Right lobe of liver (tissue), 6 donors: ENCODE data around the gene VPS26A. TPM values are rescaled to one million over a fixed set of nuclear protein-coding genes. Genes with fewer than 3 reads are reported as not detected.

ENCODE experiments used
- ATAC-seq, 4 donors: fragments of 200-7000 bp; cut with Tn5 transposase; one replicate each; pipeline ENCODE4 v1.9.1; 2020; ENCODE audit warnings: mild to moderate bottlenecking in 4 of 4, moderate library complexity in 4 of 4
- DNase-seq, 3 donors: peaks; one replicate each; pipeline ENCODE4 v3.0.0-alpha.2; 2020
- H3K27ac ChIP-seq, 3 donors: fragments of 200-600 bp; one replicate each; pipeline ENCODE4 v1.8.0; 2022
- H3K27me3 ChIP-seq, 2 donors: fragments of 200-600 bp; one replicate each; pipeline ENCODE4 v1.8.0; 2022
- H3K36me3 ChIP-seq, 4 donors: fragments of 200-600 bp; sonication (generic) in 1 of 4; one replicate each; pipeline versions ENCODE4 v1.5.1 to v1.8.0; 2017 to 2022; ENCODE audit warnings: control low read depth in 1 of 4
- H3K4me1 ChIP-seq, 4 donors: fragments of 200-600 bp; sonication (generic) in 1 of 4; one replicate each; pipeline versions ENCODE4 v1.5.1 to v1.8.0; 2017 to 2022; ENCODE audit warnings: control low read depth in 1 of 4
- H3K4me3 ChIP-seq, 3 donors: fragments of 200-600 bp; one replicate each; pipeline ENCODE4 v1.8.0; 2022
- H3K9me3 ChIP-seq, 4 donors: fragments of 200-600 bp; sonication (generic) in 1 of 4; one replicate each; pipeline versions ENCODE4 v1.5.1 to v1.8.0; 2017 to 2022; ENCODE audit warnings: control low read depth in 1 of 4
- CTCF ChIP-seq, 4 donors: fragments of 200-600 bp in 3 of 4; fragments of 450-650 bp in 1 of 4; IDR thresholded peaks; one replicate each; pipeline versions ENCODE4 v1.5.1 to v1.8.0; 2016 to 2022; ENCODE audit warnings: antibody characterized with exemption in 4 of 4, mild to moderate bottlenecking in 2 of 4
- POLR2A ChIP-seq: fragments of 450-650 bp; IDR thresholded peaks from one replicate; pipeline ENCODE4 v1.6.1; 2017; ENCODE audit warnings: antibody characterized with exemption, mild to moderate bottlenecking
- WGBS: methylation state at CpG from one replicate; pipeline ENCODE4 v1.1.6; 2018; ENCODE audit warnings: low coverage, low lambda C conversion rate; ENCODE audit not compliant: insufficient coverage; ENCODE audit errors: missing lambda C conversion rate; 5-methylcytosine and 5-hydroxymethylcytosine counted together
- intact Hi-C, 2 donors: fragments of 100-400 bp; cut with DNase I; formaldehyde crosslinking; loops; one replicate each; pipeline versions ENCODE4 v1.11.2 to v1.14.1; 2022
- total RNA-seq, 6 experiments: library from RNA; depleted of rRNA in 2 of 6; stranded (reverse); fragments of >200 nt in 2 of 6; fragmentation: NEBNext Ultra II Directional in 3 of 6; extraction: Animal tissue kit (Norgen Biotek cat#: 25700) in 3 of 6; gene quantifications; one replicate each; pipeline versions ENCODE4 v1.1.0 to v1.2.4, GENCODE V29; 2016 to 2023
- donor health status: DM: no; HTN: yes; CAD: no.
- donor health status: DM: no; HTN: no; CAD: no.
- donor health status: DM: no; HTN: no; CAD: no.
- donor health status: DM: no; HTN: yes; CAD: no.
- donor health status: DM: no; HTN: yes; CAD: no.

Gene VPS26A
- total RNA-seq, 6 experiments from 2014 or later, result 13.3 to 24.7 (median 19.3) TPM

GRCh38 chr10:69209787-69210484 is 86.0 kb downstream of the VPS26A start:
- H3K9me3 ChIP-seq, result no peaks in the 10 kb centered on the region
- intact Hi-C loops, result no loop called here
- H3K36me3 ChIP-seq, result peaks cover 0 to 32% (median 12%) of the 10 kb centered on the region in 4 donors
- no peak overlapping the region for H3K27ac ChIP-seq
- ATAC-seq (peak in 1 of 4 donors; percentile 85), DNase-seq (no peak)
- H3K4me1 ChIP-seq, result no peaks in the 10 kb centered on the region
- WGBS, result 70% methylated on average over 3 of the region's 3 CpGs
- no peak overlapping the region for H3K4me3 ChIP-seq
- TF ChIP-seq POLR2A (no peak), CTCF (IDR thresholded peaks at IDR 0.05) (no peak)
- no peaks in the 10 kb centered on the region for H3K27me3 ChIP-seq

- Histone ChIP-seq H3K36me3 (peaks cover 0 to 28% (median 10%) of the 10 kb centered on the region in 4 donors), H3K4me3 (no peak overlapping the region), H3K9me3 (no peaks in the 10 kb centered on the region), H3K27me3 (no peaks in the 10 kb centered on the region), H3K4me1 (no peaks in the 10 kb centered on the region), H3K27ac (no peak overlapping the region)
- intact Hi-C loops, result no loop called here
- no peak for TF ChIP-seq CTCF (IDR thresholded peaks at IDR 0.05)
- TF ChIP-seq POLR2A, result no peak
- no peak for DNase-seq
- no peak for ATAC-seq
- 69% methylated on average over 2 of the region's 2 CpGs for WGBS
Measured at GRCh38 chr10:69211104-69211503, 87.1 kb downstream of the VPS26A start.

- no peak for TF ChIP-seq CTCF (IDR thresholded peaks at IDR 0.05)
- no peak for TF ChIP-seq POLR2A
- no peaks in the 10 kb centered on the region for H3K4me1 ChIP-seq
- 78% methylated on average over 3 of the region's 3 CpGs for WGBS
- no peaks in the 10 kb centered on the region for H3K27me3 ChIP-seq
- H3K36me3 ChIP-seq, result peaks cover 0 to 24% (median 8%) of the 10 kb centered on the region in 4 donors
- no peak overlapping the region for H3K27ac ChIP-seq
- ATAC-seq, result no peak
- no peak overlapping the region for H3K4me3 ChIP-seq
- intact Hi-C loops, result no loop called here
- no peak for DNase-seq
- H3K9me3 ChIP-seq, result no peaks in the 10 kb centered on the region
Measured at GRCh38 chr10:69211524-69211923, 87.5 kb downstream of the VPS26A start.

- Histone ChIP-seq H3K4me1 (no peaks in the 10 kb centered on the region), H3K36me3 (peaks cover 0 to 3% (median under 1%) of the 10 kb centered on the region in 4 donors), H3K9me3 (no peaks in the 10 kb centered on the region), H3K27ac (no peak overlapping the region), H3K4me3 (no peak overlapping the region), H3K27me3 (no peaks in the 10 kb centered on the region)
- TF ChIP-seq POLR2A (no peak), CTCF (IDR thresholded peaks at IDR 0.05) (no peak)
- no peak for DNase-seq
- WGBS, result 46% methylated on average over 5 of the region's 5 CpGs
- intact Hi-C loops, result no loop called here
- peak in 1 of 4 donors; percentile 36 for ATAC-seq
Measured at GRCh38 chr10:69213591-69214311, 89.8 kb downstream of the VPS26A start.
